HEK293 (cell line): ENCODE data around the gene MRPL41.

Source experiments
- HOXA7 ChIP-seq: sonication (generic); formaldehyde crosslinking; IDR thresholded peaks from 2 replicates; pipeline ENCODE4 v1.8.1; 2022; ENCODE audit warnings: missing genetic modification reagents, borderline replicate concordance
- HOXD13 ChIP-seq: sonication (generic); formaldehyde crosslinking; IDR thresholded peaks from 2 replicates; pipeline ENCODE4 v1.8.0; 2022; ENCODE audit warnings: missing genetic modification reagents, borderline replicate concordance
- MZF1 ChIP-seq: fragments of 450-650 bp; formaldehyde crosslinking; IDR thresholded peaks from 2 replicates; pipeline ENCODE4 v1.5.1; 2017; ENCODE audit warnings: missing biosample characterization, missing genetic modification characterization, borderline replicate concordance
- OSR2 ChIP-seq: fragments of 450-650 bp; formaldehyde crosslinking; IDR thresholded peaks from 2 replicates; pipeline ENCODE4 v1.5.1; 2016; ENCODE audit warnings: missing biosample characterization, missing genetic modification characterization
- RBAK ChIP-seq: fragments of 450-650 bp; formaldehyde crosslinking; IDR thresholded peaks from 2 replicates; pipeline ENCODE4 v1.5.1; 2016; ENCODE audit warnings: missing biosample characterization, missing genetic modification characterization
- REPIN1 ChIP-seq: fragments of 450-650 bp; formaldehyde crosslinking; IDR thresholded peaks from 2 replicates; pipeline ENCODE4 v1.5.1; 2017; ENCODE audit warnings: missing biosample characterization, missing genetic modification characterization, low read depth
- SP7 ChIP-seq: fragments of 450-650 bp; formaldehyde crosslinking; IDR thresholded peaks from 2 replicates; pipeline ENCODE4 v1.5.1; 2016; ENCODE audit warnings: missing biosample characterization, missing genetic modification characterization
- ZNF155 ChIP-seq: fragments of 450-650 bp; formaldehyde crosslinking; IDR thresholded peaks from 2 replicates; pipeline ENCODE4 v1.5.1; 2016; ENCODE audit warnings: missing biosample characterization, missing genetic modification characterization
- ZNF2 ChIP-seq: fragments of 450-650 bp; formaldehyde crosslinking; IDR thresholded peaks from 2 replicates; pipeline ENCODE4 v1.5.1; 2016; ENCODE audit warnings: missing biosample characterization, missing genetic modification characterization
- ZNF202 ChIP-seq: fragments of 450-650 bp; formaldehyde crosslinking; IDR thresholded peaks from 2 replicates; pipeline ENCODE4 v1.5.1; 2016; ENCODE audit warnings: missing biosample characterization, missing genetic modification characterization, borderline replicate concordance
- ZNF341 ChIP-seq: fragments of 450-650 bp; formaldehyde crosslinking; IDR thresholded peaks from 2 replicates; pipeline ENCODE4; 2016; ENCODE audit warnings: low read depth, missing biosample characterization, missing genetic modification characterization
- ZNF416 ChIP-seq: fragments of 450-650 bp; formaldehyde crosslinking; IDR thresholded peaks from 2 replicates; pipeline ENCODE4 v1.5.1; 2016; ENCODE audit warnings: missing biosample characterization, missing genetic modification characterization
- ZNF560 ChIP-seq: fragments of 450-650 bp; formaldehyde crosslinking; IDR thresholded peaks from 2 replicates; pipeline ENCODE4 v1.5.1; 2017; ENCODE audit warnings: missing biosample characterization, missing genetic modification characterization, borderline replicate concordance
- ZNF571 ChIP-seq: fragments of 450-650 bp; formaldehyde crosslinking; IDR thresholded peaks from 2 replicates; pipeline ENCODE4 v1.5.0; 2017; ENCODE audit warnings: missing biosample characterization, missing genetic modification characterization
- ZNF621 ChIP-seq: fragments of 450-650 bp; formaldehyde crosslinking; IDR thresholded peaks from 2 replicates; pipeline ENCODE4 v1.5.1; 2017; ENCODE audit warnings: missing biosample characterization, missing genetic modification characterization
- ZNF624 ChIP-seq: fragments of 450-650 bp; formaldehyde crosslinking; IDR thresholded peaks from 2 replicates; pipeline ENCODE4 v1.5.1; 2017; ENCODE audit warnings: missing biosample characterization, missing genetic modification characterization
- ZNF654 ChIP-seq: fragments of 450-650 bp; formaldehyde crosslinking; IDR thresholded peaks from 2 replicates; pipeline ENCODE4 v1.5.1; 2016; ENCODE audit warnings: low read depth, missing biosample characterization, missing genetic modification characterization
- ZNF670 ChIP-seq: fragments of 450-650 bp; formaldehyde crosslinking; IDR thresholded peaks from 2 replicates; pipeline ENCODE4 v1.5.1; 2016; ENCODE audit warnings: missing biosample characterization, missing genetic modification characterization, low read depth
- ZNF677 ChIP-seq: fragments of 450-650 bp; IDR thresholded peaks from 2 replicates; pipeline ENCODE4 v1.5.0; 2018; ENCODE audit warnings: missing biosample characterization, mild to moderate bottlenecking, missing genetic modification characterization, moderate library complexity
- ZNF707 ChIP-seq: fragments of 450-650 bp; formaldehyde crosslinking; IDR thresholded peaks from 2 replicates; pipeline ENCODE4 v1.5.1; 2016; ENCODE audit warnings: missing biosample characterization, missing genetic modification characterization
- ZNF747 ChIP-seq: fragments of 450-650 bp; formaldehyde crosslinking; IDR thresholded peaks from 2 replicates; pipeline ENCODE4 v1.5.1; 2016; ENCODE audit warnings: missing biosample characterization, missing genetic modification characterization
- ZNF776 ChIP-seq: fragments of 450-650 bp; formaldehyde crosslinking; IDR thresholded peaks from 2 replicates; pipeline ENCODE4 v1.5.0; 2017; ENCODE audit warnings: missing biosample characterization, missing genetic modification characterization, borderline replicate concordance
- ZNF792 ChIP-seq: fragments of 450-650 bp; formaldehyde crosslinking; IDR thresholded peaks from 2 replicates; pipeline ENCODE4 v1.5.1; 2016; ENCODE audit warnings: missing biosample characterization, missing genetic modification characterization
- ZSCAN30 ChIP-seq: fragments of 450-650 bp; IDR thresholded peaks from 2 replicates; pipeline ENCODE4 v1.5.1; 2018; ENCODE audit warnings: missing biosample characterization, mild to moderate bottlenecking, missing genetic modification characterization, moderate library complexity
- TF ChIP-seq, protein P1 (sequence below): fragments of 450-650 bp; formaldehyde crosslinking; IDR thresholded peaks from 2 replicates; pipeline ENCODE4 v1.5.1; 2016; ENCODE audit warnings: missing biosample characterization, missing genetic modification characterization
- TF ChIP-seq, protein P2 (sequence below): fragments of 450-650 bp; formaldehyde crosslinking; IDR thresholded peaks from 2 replicates; pipeline ENCODE4 v1.5.1; 2017; ENCODE audit warnings: missing biosample characterization, mild to moderate bottlenecking, missing genetic modification characterization, moderate library complexity
- TF ChIP-seq, protein P3 (sequence below): fragments of 450-650 bp; formaldehyde crosslinking; IDR thresholded peaks from 2 replicates; pipeline ENCODE4 v1.5.1; 2016; ENCODE audit warnings: missing biosample characterization, missing genetic modification characterization, low read depth
- TF ChIP-seq, protein P4 (sequence below): fragments of 450-650 bp; formaldehyde crosslinking; IDR thresholded peaks from 2 replicates; pipeline ENCODE4 v1.5.1; 2016; ENCODE audit warnings: missing biosample characterization, missing genetic modification characterization
- TF ChIP-seq, protein P5 (sequence below): sonication (generic); formaldehyde crosslinking; IDR thresholded peaks from 2 replicates; pipeline ENCODE4 v1.8.1; 2022; ENCODE audit warnings: mild to moderate bottlenecking, moderate library complexity, missing genetic modification reagents
- TF ChIP-seq, protein P6 (sequence below): fragments of 450-650 bp; formaldehyde crosslinking; IDR thresholded peaks from 2 replicates; pipeline ENCODE4 v1.5.1; 2016; ENCODE audit warnings: missing biosample characterization, missing genetic modification characterization

Gene MRPL41

DNA sequence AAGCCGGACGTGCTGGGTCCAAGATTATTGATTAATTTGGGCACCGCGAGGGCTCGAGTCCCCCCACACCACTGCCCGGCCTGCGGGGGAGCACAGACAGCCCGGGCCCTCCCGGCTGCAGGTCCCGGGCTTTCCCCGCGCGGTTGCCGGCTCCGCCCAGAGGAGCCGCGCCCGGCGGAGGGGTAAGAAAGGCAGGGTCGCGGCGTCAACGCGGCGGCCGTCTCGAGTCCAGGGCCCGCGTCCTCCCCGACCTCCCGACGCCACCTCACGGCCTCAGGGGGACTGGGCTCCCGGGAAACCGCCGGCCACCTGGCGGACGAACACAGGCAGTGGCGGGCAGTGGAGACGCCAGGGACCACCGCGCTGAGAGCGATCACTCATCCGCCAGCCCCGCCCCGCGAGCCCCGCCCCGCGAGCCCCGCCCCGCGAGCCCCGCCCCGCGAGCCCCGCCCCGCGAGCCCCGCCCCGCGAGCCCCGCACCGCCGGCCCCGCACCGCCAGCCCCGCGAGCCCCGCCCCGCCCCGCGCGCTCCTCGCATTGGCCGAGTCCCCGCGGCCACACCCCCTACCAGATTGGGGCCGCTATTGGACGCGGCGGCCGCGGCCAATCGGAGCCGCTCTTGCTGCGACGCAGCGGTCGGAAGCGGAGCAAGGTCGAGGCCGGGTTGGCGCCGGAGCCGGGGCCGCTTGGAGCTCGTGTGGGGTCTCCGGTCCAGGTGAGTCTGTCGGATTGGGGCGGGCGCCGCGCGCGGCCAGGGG, at the start of gene MRPL41 (continued):
- TF ChIP-seq MZF1 (tag by site-specific recombination) (no peak), REPIN1 (no peak), ZNF670 (tag by site-specific recombination) (no peak), ZNF747 (tag by site-specific recombination) (no peak), SP7 (tag by site-specific recombination) (peak; percentile 68), RBAK (tag by site-specific recombination) (no peak), ZNF624 (no peak), ZNF202 (tag by site-specific recombination) (no peak), ZNF155 (tag by site-specific recombination) (no peak), ZNF341 (tag by site-specific recombination) (0 out of 2 replicates have a peak, but pooled peaks have one; percentile 8), ZNF560 (tag by site-specific recombination) (0 out of 2 replicates have a peak, but pooled peaks have one; percentile 14), ZNF2 (no peak), OSR2 (tag by site-specific recombination) (no peak), ZNF792 (tag by site-specific recombination) (no peak), ZNF677 (tag by site-specific recombination) (no peak), ZNF621 (tag by site-specific recombination) (no peak), HOXD13 (CRISPR knock-in tag) (no peak), ZNF654 (no peak), ZNF416 (no peak), ZSCAN30 (tag by site-specific recombination) (peak; percentile 29; the same call in 1 of the 2 replicates), ZNF707 (tag by site-specific recombination) (no peak), ZNF776 (tag by site-specific recombination) (no peak), ZNF571 (tag by site-specific recombination) (no peak), HOXA7 (CRISPR knock-in tag) (no peak)
- TF ChIP-seq, protein P1, sequence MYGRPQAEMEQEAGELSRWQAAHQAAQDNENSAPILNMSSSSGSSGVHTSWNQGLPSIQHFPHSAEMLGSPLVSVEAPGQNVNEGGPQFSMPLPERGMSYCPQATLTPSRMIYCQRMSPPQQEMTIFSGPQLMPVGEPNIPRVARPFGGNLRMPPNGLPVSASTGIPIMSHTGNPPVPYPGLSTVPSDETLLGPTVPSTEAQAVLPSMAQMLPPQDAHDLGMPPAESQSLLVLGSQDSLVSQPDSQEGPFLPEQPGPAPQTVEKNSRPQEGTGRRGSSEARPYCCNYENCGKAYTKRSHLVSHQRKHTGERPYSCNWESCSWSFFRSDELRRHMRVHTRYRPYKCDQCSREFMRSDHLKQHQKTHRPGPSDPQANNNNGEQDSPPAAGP (tag by site-specific recombination) = peak; percentile 56
- TF ChIP-seq, protein P2, sequence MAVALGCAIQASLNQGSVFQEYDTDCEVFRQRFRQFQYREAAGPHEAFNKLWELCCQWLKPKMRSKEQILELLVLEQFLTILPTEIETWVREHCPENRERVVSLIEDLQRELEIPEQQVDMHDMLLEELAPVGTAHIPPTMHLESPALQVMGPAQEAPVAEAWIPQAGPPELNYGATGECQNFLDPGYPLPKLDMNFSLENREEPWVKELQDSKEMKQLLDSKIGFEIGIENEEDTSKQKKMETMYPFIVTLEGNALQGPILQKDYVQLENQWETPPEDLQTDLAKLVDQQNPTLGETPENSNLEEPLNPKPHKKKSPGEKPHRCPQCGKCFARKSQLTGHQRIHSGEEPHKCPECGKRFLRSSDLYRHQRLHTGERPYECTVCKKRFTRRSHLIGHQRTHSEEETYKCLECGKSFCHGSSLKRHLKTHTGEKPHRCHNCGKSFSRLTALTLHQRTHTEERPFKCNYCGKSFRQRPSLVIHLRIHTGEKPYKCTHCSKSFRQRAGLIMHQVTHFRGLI = 0 out of 2 replicates have a peak, but pooled peaks have one; percentile 48
- TF ChIP-seq, protein P3, sequence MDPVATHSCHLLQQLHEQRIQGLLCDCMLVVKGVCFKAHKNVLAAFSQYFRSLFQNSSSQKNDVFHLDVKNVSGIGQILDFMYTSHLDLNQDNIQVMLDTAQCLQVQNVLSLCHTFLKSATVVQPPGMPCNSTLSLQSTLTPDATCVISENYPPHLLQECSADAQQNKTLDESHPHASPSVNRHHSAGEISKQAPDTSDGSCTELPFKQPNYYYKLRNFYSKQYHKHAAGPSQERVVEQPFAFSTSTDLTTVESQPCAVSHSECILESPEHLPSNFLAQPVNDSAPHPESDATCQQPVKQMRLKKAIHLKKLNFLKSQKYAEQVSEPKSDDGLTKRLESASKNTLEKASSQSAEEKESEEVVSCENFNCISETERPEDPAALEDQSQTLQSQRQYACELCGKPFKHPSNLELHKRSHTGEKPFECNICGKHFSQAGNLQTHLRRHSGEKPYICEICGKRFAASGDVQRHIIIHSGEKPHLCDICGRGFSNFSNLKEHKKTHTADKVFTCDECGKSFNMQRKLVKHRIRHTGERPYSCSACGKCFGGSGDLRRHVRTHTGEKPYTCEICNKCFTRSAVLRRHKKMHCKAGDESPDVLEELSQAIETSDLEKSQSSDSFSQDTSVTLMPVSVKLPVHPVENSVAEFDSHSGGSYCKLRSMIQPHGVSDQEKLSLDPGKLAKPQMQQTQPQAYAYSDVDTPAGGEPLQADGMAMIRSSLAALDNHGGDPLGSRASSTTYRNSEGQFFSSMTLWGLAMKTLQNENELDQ (tag by site-specific recombination) = no peak
- TF ChIP-seq, protein P4, sequence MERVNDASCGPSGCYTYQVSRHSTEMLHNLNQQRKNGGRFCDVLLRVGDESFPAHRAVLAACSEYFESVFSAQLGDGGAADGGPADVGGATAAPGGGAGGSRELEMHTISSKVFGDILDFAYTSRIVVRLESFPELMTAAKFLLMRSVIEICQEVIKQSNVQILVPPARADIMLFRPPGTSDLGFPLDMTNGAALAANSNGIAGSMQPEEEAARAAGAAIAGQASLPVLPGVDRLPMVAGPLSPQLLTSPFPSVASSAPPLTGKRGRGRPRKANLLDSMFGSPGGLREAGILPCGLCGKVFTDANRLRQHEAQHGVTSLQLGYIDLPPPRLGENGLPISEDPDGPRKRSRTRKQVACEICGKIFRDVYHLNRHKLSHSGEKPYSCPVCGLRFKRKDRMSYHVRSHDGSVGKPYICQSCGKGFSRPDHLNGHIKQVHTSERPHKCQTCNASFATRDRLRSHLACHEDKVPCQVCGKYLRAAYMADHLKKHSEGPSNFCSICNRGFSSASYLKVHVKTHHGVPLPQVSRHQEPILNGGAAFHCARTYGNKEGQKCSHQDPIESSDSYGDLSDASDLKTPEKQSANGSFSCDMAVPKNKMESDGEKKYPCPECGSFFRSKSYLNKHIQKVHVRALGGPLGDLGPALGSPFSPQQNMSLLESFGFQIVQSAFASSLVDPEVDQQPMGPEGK (tag by site-specific recombination) = peak; percentile 86
- TF ChIP-seq, protein P5, sequence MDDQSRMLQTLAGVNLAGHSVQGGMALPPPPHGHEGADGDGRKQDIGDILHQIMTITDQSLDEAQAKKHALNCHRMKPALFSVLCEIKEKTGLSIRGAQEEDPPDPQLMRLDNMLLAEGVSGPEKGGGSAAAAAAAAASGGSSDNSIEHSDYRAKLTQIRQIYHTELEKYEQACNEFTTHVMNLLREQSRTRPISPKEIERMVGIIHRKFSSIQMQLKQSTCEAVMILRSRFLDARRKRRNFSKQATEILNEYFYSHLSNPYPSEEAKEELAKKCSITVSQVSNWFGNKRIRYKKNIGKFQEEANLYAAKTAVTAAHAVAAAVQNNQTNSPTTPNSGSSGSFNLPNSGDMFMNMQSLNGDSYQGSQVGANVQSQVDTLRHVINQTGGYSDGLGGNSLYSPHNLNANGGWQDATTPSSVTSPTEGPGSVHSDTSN (CRISPR knock-in tag) = no peak
- TF ChIP-seq, protein P6, sequence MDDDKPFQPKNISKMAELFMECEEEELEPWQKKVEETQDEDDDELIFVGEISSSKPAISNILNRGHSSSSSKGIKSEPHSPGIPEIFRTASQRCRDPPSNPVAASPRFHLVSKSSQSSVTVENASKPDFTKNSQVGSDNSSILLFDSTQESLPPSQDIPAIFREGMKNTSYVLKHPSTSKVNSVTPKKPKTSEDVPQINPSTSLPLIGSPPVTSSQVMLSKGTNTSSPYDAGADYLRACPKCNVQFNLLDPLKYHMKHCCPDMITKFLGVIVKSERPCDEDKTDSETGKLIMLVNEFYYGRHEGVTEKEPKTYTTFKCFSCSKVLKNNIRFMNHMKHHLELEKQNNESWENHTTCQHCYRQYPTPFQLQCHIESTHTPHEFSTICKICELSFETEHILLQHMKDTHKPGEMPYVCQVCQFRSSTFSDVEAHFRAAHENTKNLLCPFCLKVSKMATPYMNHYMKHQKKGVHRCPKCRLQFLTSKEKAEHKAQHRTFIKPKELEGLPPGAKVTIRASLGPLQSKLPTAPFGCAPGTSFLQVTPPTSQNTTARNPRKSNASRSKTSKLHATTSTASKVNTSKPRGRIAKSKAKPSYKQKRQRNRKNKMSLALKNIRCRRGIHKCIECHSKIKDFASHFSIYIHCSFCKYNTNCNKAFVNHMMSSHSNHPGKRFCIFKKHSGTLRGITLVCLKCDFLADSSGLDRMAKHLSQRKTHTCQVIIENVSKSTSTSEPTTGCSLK = no peak
